Chondrocyte (in vitro differentiated cells): ENCODE measurements around the gene PRSS36. TPM values are rescaled to one million over a fixed set of nuclear protein-coding genes. Genes with fewer than 3 reads are reported as not detected.

Source experiments
- DNase-seq: peaks from one replicate; pipeline ENCODE4 v3.0.0; 2021; ENCODE audit warnings: mixed read lengths, low spot score
- H3K27ac Mint-ChIP-seq: one replicate; pipeline ENCODE4 v1.8.0; 2021; ENCODE audit warnings: mild to moderate bottlenecking, moderate library complexity, mixed read lengths; ENCODE audit not compliant: unreplicated experiment
- H3K27me3 Mint-ChIP-seq: 2 replicates; pipeline ENCODE4 v1.8.0; 2021; ENCODE audit warnings: low read depth, mixed read lengths
- H3K36me3 Mint-ChIP-seq: 2 replicates; pipeline ENCODE4 v1.8.0; 2021; ENCODE audit warnings: low read depth, mixed read lengths
- H3K4me1 Mint-ChIP-seq: 2 replicates; pipeline ENCODE4 v1.8.0; 2021; ENCODE audit warnings: low read depth, mild to moderate bottlenecking, mixed read lengths
- H3K4me3 Mint-ChIP-seq: one replicate; pipeline ENCODE4 v1.8.0; 2021; ENCODE audit warnings: mild to moderate bottlenecking, moderate library complexity, mixed read lengths; ENCODE audit not compliant: unreplicated experiment
- H3K9me3 Mint-ChIP-seq: 2 replicates; pipeline ENCODE4 v1.8.0; 2021; ENCODE audit warnings: low read depth, mixed read lengths
- total RNA-seq: library from RNA; stranded (reverse); gene quantifications from 3 replicates; pipeline ENCODE4 v1.2.1, GENCODE V29; 2021
- TF ChIP-seq, protein P1 (sequence below): fragments of 200-600 bp; sonication (generic); IDR thresholded peaks from 2 replicates; pipeline ENCODE4 v1.5.0; 2021; ENCODE audit warnings: antibody characterized with exemption, mild to moderate bottlenecking, moderate library complexity

PRSS36 gene
- total RNA-seq, 1 donor from 2014 or later = 0.35 TPM

DNA sequence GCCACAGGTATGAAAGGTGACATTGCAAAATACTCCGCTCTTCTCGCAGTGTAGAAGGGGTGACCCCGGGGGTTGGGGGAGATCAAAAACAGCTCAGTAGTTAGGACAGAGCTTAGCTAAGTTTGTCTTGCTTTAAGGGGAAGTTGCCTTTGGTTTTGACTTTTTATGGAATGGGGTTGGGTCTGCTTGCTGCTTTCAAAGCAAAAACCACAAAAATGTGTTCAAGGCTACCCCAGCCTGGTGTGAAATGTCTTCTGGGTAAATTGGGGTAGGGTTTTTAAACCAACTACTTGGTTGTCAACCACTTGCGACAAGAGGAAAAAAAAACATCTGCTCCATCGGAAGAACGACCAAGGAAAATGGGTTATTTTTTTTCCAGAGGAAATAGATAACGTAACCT lies 36.3 kb upstream of the PRSS36 start:
- Mint-ChIP-seq H3K4me1 (peaks cover 43% of the 10 kb centered on the region), H3K27ac (no peak overlapping the region), H3K9me3 (no peaks in the 10 kb centered on the region)

DNA sequence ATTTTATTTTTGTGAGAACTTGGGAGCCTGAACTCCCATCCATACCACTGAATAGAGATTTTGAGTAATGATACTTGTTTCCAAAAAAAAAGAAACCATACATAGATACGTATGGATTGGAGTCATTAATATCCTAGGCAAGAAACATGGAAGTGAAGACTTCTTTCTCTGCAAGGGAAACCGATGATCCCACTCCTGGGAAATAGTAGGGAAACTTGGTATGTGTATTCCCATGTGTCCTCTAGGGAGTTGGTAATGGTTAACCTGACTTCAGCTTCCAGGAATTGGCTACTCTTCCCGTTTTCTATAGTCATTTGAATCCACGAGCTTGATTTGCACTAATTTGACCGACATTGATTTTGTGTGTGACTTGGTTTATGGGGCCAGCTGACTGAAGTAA lies 35.5 kb upstream of the PRSS36 start:
- Mint-ChIP-seq H3K4me1 (peaks cover 45% of the 10 kb centered on the region), H3K9me3 (no peaks in the 10 kb centered on the region), H3K4me3 (no peak overlapping the region), H3K36me3 (peaks cover 75% of the 10 kb centered on the region), H3K27ac (peak overlapping the region; percentile 18), H3K27me3 (no peaks in the 10 kb centered on the region)
- TF ChIP-seq, protein P1, sequence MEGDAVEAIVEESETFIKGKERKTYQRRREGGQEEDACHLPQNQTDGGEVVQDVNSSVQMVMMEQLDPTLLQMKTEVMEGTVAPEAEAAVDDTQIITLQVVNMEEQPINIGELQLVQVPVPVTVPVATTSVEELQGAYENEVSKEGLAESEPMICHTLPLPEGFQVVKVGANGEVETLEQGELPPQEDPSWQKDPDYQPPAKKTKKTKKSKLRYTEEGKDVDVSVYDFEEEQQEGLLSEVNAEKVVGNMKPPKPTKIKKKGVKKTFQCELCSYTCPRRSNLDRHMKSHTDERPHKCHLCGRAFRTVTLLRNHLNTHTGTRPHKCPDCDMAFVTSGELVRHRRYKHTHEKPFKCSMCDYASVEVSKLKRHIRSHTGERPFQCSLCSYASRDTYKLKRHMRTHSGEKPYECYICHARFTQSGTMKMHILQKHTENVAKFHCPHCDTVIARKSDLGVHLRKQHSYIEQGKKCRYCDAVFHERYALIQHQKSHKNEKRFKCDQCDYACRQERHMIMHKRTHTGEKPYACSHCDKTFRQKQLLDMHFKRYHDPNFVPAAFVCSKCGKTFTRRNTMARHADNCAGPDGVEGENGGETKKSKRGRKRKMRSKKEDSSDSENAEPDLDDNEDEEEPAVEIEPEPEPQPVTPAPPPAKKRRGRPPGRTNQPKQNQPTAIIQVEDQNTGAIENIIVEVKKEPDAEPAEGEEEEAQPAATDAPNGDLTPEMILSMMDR = no peak
- DNase-seq = no peak

More for the DNA sequence above, 36.3 kb upstream of the PRSS36 start:
- peak; percentile 0 for DNase-seq
- peaks cover 83% of the 10 kb centered on the region for H3K36me3 Mint-ChIP-seq
- no peak overlapping the region for H3K4me3 Mint-ChIP-seq
- H3K27me3 Mint-ChIP-seq = no peaks in the 10 kb centered on the region
- TF ChIP-seq, protein P1 = no peak

DNA sequence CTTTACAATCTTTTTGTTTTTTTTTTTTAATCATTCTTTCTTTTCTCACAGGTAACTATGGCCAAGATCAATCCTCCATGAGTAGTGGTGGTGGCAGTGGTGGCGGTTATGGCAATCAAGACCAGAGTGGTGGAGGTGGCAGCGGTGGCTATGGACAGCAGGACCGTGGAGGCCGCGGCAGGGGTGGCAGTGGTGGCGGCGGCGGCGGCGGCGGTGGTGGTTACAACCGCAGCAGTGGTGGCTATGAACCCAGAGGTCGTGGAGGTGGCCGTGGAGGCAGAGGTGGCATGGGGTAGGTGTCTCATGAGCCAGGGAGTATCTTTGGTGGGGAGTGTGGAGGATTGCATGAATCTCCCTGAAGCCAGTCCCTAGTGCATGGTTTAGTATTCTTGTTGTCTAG lies 35.0 kb upstream of the PRSS36 start:
- H3K4me1 Mint-ChIP-seq = peaks cover 45% of the 10 kb centered on the region
- H3K27me3 Mint-ChIP-seq = no peaks in the 10 kb centered on the region
- peaks cover 70% of the 10 kb centered on the region for H3K36me3 Mint-ChIP-seq
- H3K4me3 Mint-ChIP-seq = no peak overlapping the region
- DNase-seq = peak; percentile 80
- TF ChIP-seq, protein P1 = no peak
- H3K27ac Mint-ChIP-seq = no peak overlapping the region
- no peaks in the 10 kb centered on the region for H3K9me3 Mint-ChIP-seq

DNA sequence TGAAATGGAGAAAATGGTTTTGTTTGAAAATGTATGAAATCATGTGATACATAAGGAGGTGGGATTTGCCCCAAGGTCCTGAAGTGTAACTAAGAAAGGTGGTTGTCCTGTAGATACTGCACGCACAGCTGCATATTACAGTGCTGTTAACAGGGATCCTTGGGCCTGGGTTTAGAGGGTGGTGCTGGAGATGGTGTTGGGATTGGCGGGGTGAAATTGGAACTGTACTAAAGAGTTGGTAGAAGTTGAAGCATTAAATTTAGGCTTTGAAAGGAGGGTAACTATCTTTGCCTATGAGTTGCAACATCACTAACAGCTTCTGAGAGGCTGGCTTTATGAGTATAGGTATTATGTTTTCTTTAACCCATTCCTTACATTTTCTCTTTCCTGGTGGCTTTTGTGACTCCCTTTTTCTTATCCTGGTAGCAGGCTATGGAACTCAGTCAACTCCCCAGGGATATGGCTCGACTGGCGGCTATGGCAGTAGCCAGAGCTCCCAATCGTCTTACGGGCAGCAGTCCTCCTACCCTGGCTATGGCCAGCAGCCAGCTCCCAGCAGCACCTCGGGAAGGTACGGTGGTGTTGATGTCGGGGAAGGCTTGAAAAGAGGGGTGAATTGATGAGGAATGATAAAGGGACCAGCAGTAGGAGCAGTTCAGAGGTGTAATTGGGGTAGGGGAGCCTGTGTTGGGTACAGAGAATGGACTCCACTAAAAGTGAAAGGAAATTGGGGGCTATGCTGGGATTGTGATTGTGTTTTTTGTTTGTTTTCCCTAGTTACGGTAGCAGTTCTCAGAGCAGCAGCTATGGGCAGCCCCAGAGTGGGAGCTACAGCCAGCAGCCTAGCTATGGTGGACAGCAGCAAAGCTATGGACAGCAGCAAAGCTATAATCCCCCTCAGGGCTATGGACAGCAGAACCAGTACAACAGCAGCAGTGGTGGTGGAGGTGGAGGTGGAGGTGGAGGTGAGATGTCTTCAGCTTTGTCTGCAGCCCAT lies 33.9 kb upstream of the PRSS36 start:
- DNase-seq = peak; percentile 39
- no peaks in the 10 kb centered on the region for H3K27me3 Mint-ChIP-seq
- peak overlapping the region; percentile 100 for H3K27ac Mint-ChIP-seq
- TF ChIP-seq, protein P1 = no peak
- peaks cover 59% of the 10 kb centered on the region for H3K36me3 Mint-ChIP-seq
- H3K4me3 Mint-ChIP-seq = peak overlapping the region; percentile 96
- peaks cover 51% of the 10 kb centered on the region for H3K4me1 Mint-ChIP-seq
- H3K9me3 Mint-ChIP-seq = no peaks in the 10 kb centered on the region

DNA sequence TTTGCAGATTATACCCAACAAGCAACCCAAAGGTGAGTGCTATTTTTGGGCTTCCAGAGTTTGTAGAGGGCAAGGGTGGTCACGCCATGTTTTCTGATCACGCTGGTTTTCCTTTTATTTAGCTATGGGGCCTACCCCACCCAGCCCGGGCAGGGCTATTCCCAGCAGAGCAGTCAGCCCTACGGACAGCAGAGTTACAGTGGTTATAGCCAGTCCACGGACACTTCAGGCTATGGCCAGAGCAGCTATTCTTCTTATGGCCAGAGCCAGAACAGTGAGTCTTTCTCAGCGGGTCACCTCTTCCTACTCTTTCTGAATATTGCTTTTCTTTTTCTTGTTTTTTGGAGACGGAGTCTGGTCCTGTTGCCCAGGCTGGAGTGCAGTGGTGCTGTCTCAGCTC lies 32.5 kb upstream of the PRSS36 start:
- peak overlapping the region; percentile 100 for H3K27ac Mint-ChIP-seq
- H3K4me1 Mint-ChIP-seq = peaks cover 53% of the 10 kb centered on the region
- TF ChIP-seq, protein P1 = no peak
- peaks cover 46% of the 10 kb centered on the region for H3K36me3 Mint-ChIP-seq
- no peaks in the 10 kb centered on the region for H3K9me3 Mint-ChIP-seq
- DNase-seq = peak; percentile 33
- H3K27me3 Mint-ChIP-seq = no peaks in the 10 kb centered on the region
- peak overlapping the region; percentile 96 for H3K4me3 Mint-ChIP-seq
